ENCODE measurements around the gene ZNF48. TPM values are rescaled to one million over a fixed set of nuclear protein-coding genes. Genes with fewer than 3 reads are reported as not detected.

The ZNF48 gene
- total RNA-seq, 2 donors from 2014 or later: 9.3 to 12.2 TPM

GRCh38 chr16:30369091-30369937 is 25.9 kb upstream of the ZNF48 start:
- H3K27ac ChIP-seq: peak overlapping the region; percentile 67 to 79 (median 75)
- H3K9me3 ChIP-seq: no peaks in the 10 kb centered on the region
- H3K4me1 ChIP-seq: peaks cover 60% of the 10 kb centered on the region
- H3K36me3 ChIP-seq (replicated peaks in 1 of 2; ENCODE audit: insufficient read depth in 1 of 2, low read depth in 2 of 2): no peaks in the 10 kb centered on the region
- DNase-seq (peak in 1 of 4 donors; percentile 35), ATAC-seq (no peak)
- H3K27me3 ChIP-seq: no peaks in the 10 kb centered on the region
- 1% methylated on average over 15 to 40 of the region's 45 CpGs for WGBS, 2 donors
- intact Hi-C loops (cut with DNase I): no loop called here
- no peak for TF ChIP-seq POLR2A (IDR thresholded peaks at IDR 0.05)
- no peak for TF ChIP-seq CTCF (IDR thresholded peaks at IDR 0.05)
- peak overlapping the region; percentile 20 to 29 for H3K4me3 ChIP-seq

GRCh38 chr16:30369938-30370455 is 25.2 kb upstream of the ZNF48 start:
- peak in 2 of 7 experiments; percentile 0 to 25 for TF ChIP-seq CTCF (IDR thresholded peaks at IDR 0.05)
- peak in 1 of 3 donors; percentile 41 for TF ChIP-seq POLR2A (IDR thresholded peaks at IDR 0.05)
- 1% methylated on average over 50 of the region's 76 CpGs; no CpG with 5 or more reads in 1 of the 2 donors for WGBS, 2 donors
- peak overlapping the region; percentile 67 to 79 (median 75) for H3K27ac ChIP-seq
- peak overlapping the region; percentile 20 to 29 for H3K4me3 ChIP-seq
- no peaks in the 10 kb centered on the region for H3K36me3 ChIP-seq (replicated peaks in 1 of 2; ENCODE audit: insufficient read depth in 1 of 2, low read depth in 2 of 2)
- H3K4me1 ChIP-seq: peaks cover 61% of the 10 kb centered on the region
- intact Hi-C loops (cut with DNase I): no loop called here
- ATAC-seq: peak; percentile 3
- no peak for DNase-seq
- no peaks in the 10 kb centered on the region for H3K27me3 ChIP-seq
- H3K9me3 ChIP-seq: no peaks in the 10 kb centered on the region

GRCh38 chr16:30370456-30371247 is 24.6 kb upstream of the ZNF48 start, which contains the start of gene TBC1D10B:
Gene TBC1D10B (minus strand): TSS chr16:30370494. CDS start chr16:30370183, 311 bp downstream.
- peak; percentile 90 for ATAC-seq
- WGBS, 2 donors: 0% methylated on average over 27 to 29 of the region's 40 CpGs
- Histone ChIP-seq H3K36me3 (replicated peaks in 1 of 2; ENCODE audit: insufficient read depth in 1 of 2, low read depth in 2 of 2) (no peaks in the 10 kb centered on the region), H3K27me3 (no peaks in the 10 kb centered on the region), H3K9me3 (no peaks in the 10 kb centered on the region), H3K27ac (peak within 1 kb of the TSS; percentile 80 to 89 (median 86)), H3K4me3 (peak within 1 kb of the TSS; percentile 20 to 29), H3K4me1 (peaks cover 61% of the 10 kb centered on the region)
- peak; percentile 96 to 100 (median 98) for DNase-seq
- TF ChIP-seq CTCF (IDR thresholded peaks at IDR 0.05) (peak in 4 of 7 experiments; percentile 19 to 38 (median 32)), POLR2A (IDR thresholded peaks at IDR 0.05) (peak in 1 of 3 donors; percentile 59)
- intact Hi-C loops (cut with DNase I): no loop called here

- Histone ChIP-seq H3K4me1 (peaks cover 61% of the 10 kb centered on the region), H3K27ac (peak overlapping the region; percentile 80 to 89 (median 86)), H3K4me3 (no peak overlapping the region), H3K9me3 (no peaks in the 10 kb centered on the region), H3K36me3 (replicated peaks in 1 of 2; ENCODE audit: insufficient read depth in 1 of 2, low read depth in 2 of 2) (no peaks in the 10 kb centered on the region), H3K27me3 (no peaks in the 10 kb centered on the region)
- TF ChIP-seq POLR2A (IDR thresholded peaks at IDR 0.05) (peak in 2 of 3 donors; percentile 50 to 52), CTCF (IDR thresholded peaks at IDR 0.05) (no peak)
- no peak for DNase-seq
- intact Hi-C loops (cut with DNase I): no loop called here
- ATAC-seq: no peak
- 25 to 37% methylated on average over 11 of the region's 11 CpGs for WGBS, 2 donors
Observed at GRCh38 chr16:30371248-30371816, 23.9 kb upstream of the ZNF48 start.
